ENCODE data around the gene LHPP. TPM values are rescaled to one million over a fixed set of nuclear protein-coding genes. Genes with fewer than 3 reads are reported as not detected.

LHPP gene
- total RNA-seq, 1 donor from 2014 or later = 6.0 TPM

- Mint-ChIP-seq H3K4me1 (ENCODE audit: low read depth, unreplicated experiment) (no peaks in the 10 kb centered on the region), H3K27me3 (ENCODE audit: unreplicated experiment) (peaks cover 3% of the 10 kb centered on the region), H3K4me3 (ENCODE audit: unreplicated experiment) (no peak overlapping the region), H3K9me3 (ENCODE audit: unreplicated experiment) (peaks cover 14% of the 10 kb centered on the region), H3K27ac (ENCODE audit: unreplicated experiment) (no peak overlapping the region), H3K36me3 (ENCODE audit: unreplicated experiment) (peaks cover 12% of the 10 kb centered on the region)
- TF ChIP-seq CTCF (IDR thresholded peaks at IDR 0.05; ENCODE audit: partially characterized antibody, unreplicated experiment) = no peak
- DNase-seq = peak; percentile 2
Observed at GRCh38 chr10:124592101-124592500, 130.5 kb downstream of the LHPP start.

- Mint-ChIP-seq H3K36me3 (ENCODE audit: unreplicated experiment) (peaks cover 12% of the 10 kb centered on the region), H3K9me3 (ENCODE audit: unreplicated experiment) (peaks cover 14% of the 10 kb centered on the region)
Observed at GRCh38 chr10:124592736-124593430, 131.3 kb downstream of the LHPP start.

GRCh38 chr10:124593431-124593985 lies 131.9 kb downstream of the LHPP start:
- peak; percentile 9 for DNase-seq
- Mint-ChIP-seq H3K4me1 (ENCODE audit: low read depth, unreplicated experiment) (no peaks in the 10 kb centered on the region), H3K9me3 (ENCODE audit: unreplicated experiment) (peaks cover 14% of the 10 kb centered on the region), H3K36me3 (ENCODE audit: unreplicated experiment) (peaks cover 12% of the 10 kb centered on the region), H3K27me3 (ENCODE audit: unreplicated experiment) (peaks cover 3% of the 10 kb centered on the region), H3K27ac (ENCODE audit: unreplicated experiment) (no peak overlapping the region), H3K4me3 (ENCODE audit: unreplicated experiment) (no peak overlapping the region)
- no peak for TF ChIP-seq CTCF (IDR thresholded peaks at IDR 0.05; ENCODE audit: partially characterized antibody, unreplicated experiment)

More at GRCh38 chr10:124592736-124593430, 131.3 kb downstream of the LHPP start:
- peaks cover 3% of the 10 kb centered on the region for H3K27me3 Mint-ChIP-seq (ENCODE audit: unreplicated experiment)
- peak; percentile 9 for DNase-seq
- no peak overlapping the region for H3K4me3 Mint-ChIP-seq (ENCODE audit: unreplicated experiment)
- no peak overlapping the region for H3K27ac Mint-ChIP-seq (ENCODE audit: unreplicated experiment)
- no peak for TF ChIP-seq CTCF (IDR thresholded peaks at IDR 0.05; ENCODE audit: partially characterized antibody, unreplicated experiment)
- H3K4me1 Mint-ChIP-seq (ENCODE audit: low read depth, unreplicated experiment) = no peaks in the 10 kb centered on the region

- no peak for TF ChIP-seq CTCF (IDR thresholded peaks at IDR 0.05; ENCODE audit: partially characterized antibody, unreplicated experiment)
- Mint-ChIP-seq H3K4me3 (ENCODE audit: unreplicated experiment) (no peak overlapping the region), H3K27ac (ENCODE audit: unreplicated experiment) (no peak overlapping the region), H3K36me3 (ENCODE audit: unreplicated experiment) (peaks cover 12% of the 10 kb centered on the region), H3K9me3 (ENCODE audit: unreplicated experiment) (peaks cover 15% of the 10 kb centered on the region), H3K27me3 (ENCODE audit: unreplicated experiment) (peaks cover 6% of the 10 kb centered on the region), H3K4me1 (ENCODE audit: low read depth, unreplicated experiment) (no peaks in the 10 kb centered on the region)
- no peak for DNase-seq
Observed at GRCh38 chr10:124594240-124594639, 132.6 kb downstream of the LHPP start.
